ENCODE results near the gene LMTK2. TPM values are rescaled to one million over a fixed set of nuclear protein-coding genes. Genes with fewer than 3 reads are reported as not detected.
A peak's percentile ranks its signal among the peaks of the same experiment; 100 is the strongest.

Gene LMTK2
- total RNA-seq, 5 donors from 2014 or later (not counting 1 experiment from before 2014, with no cell fraction given) = 15.4 to 26.8 (median 23.4) TPM

- H3K36me3 ChIP-seq (ENCODE audit: control insufficient read depth in 2 of 2, extremely low read depth in 1 of 2, insufficient read depth in 1 of 2, low read length in 1 of 2) = peaks cover 0 to 2% of the 10 kb centered on the region in 2 donors
- ChIA-PET POLR2A (interaction anchor here in 1 of 2 donors (0.8 kb wide), 1 partner anchor 8 kb away, joined by 4 read pairs; no protein-coding TSS in a partner anchor), CTCF (interaction anchor here in 1 of 2 donors (1.0 to 1.7 kb wide), 4 partner anchors 8 to 25 kb away, joined by 3 to 5 read pairs (median 3); partner anchors contain the start of gene LMTK2)
- Mint-ChIP-seq H3K4me1 (peaks cover 57 to 74% (median 68%) of the 10 kb centered on the region in 3 donors), H3K27ac (no peak overlapping the region), H3K9me3 (no peaks in the 10 kb centered on the region), H3K27me3 (no peaks in the 10 kb centered on the region), H3K36me3 (peaks cover 11% of the 10 kb centered on the region), H3K4me3 (peak overlapping the region in 1 of 3 donors; percentile 50)
- WGBS (ENCODE audit: insufficient coverage) = no CpG with 5 or more reads among the region's 4 CpGs
- ATAC-seq (replicated peaks in 1 of 4) = no peak
- DNase-seq = no peak
- H3K27ac ChIP-seq (ENCODE audit: low read length) = no peak overlapping the region
- H3K4me3 ChIP-seq (ENCODE audit: control insufficient read depth in 1 of 2, extremely low read depth in 1 of 2, low read length in 1 of 2) = no peak overlapping the region
- H3K27me3 ChIP-seq (replicated peaks in 1 of 2; ENCODE audit: control insufficient read depth in 2 of 2, extremely low read depth in 1 of 2, insufficient read depth in 2 of 2, low read length in 1 of 2) = peaks cover 0 to 3% of the 10 kb centered on the region in 2 experiments
- no peaks in the 10 kb centered on the region for H3K9me3 ChIP-seq
- H3K4me1 ChIP-seq (ENCODE audit: control insufficient read depth in 1 of 2, extremely low read depth in 1 of 2, insufficient read depth in 2 of 2, low read length in 2 of 2) = peaks cover 25 to 26% of the 10 kb centered on the region in 2 experiments
These were observed 24.3 kb downstream of the LMTK2 start for GRCh38 chr7:98130959-98131358.

DNA sequence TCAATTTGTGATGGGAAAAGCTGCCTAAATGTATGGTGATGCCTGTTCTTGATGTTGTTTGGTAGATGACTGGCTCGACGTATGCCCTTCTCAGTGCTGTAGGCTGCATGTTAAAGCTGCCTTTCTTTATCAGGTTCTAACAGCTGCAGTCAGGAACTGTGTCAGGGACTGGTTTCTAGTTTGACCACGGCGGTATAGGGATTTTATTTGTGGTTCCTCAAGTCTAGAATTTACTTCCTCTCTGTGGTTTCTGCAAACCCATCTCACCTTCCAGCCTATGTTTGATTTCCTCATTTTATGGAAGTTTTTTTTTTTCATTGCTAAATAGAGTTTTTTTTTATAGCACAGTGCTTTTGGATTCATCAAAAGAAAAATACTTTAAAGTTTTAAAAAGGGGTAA lies 26.5 kb downstream of the LMTK2 start:
- CTCF ChIA-PET = interaction anchor here (0.6 to 2.4 kb wide), 5 partner anchors 22 to 747 kb away, joined by 3 to 12 read pairs (median 3); no protein-coding TSS in a partner anchor
- H3K4me1 ChIP-seq (ENCODE audit: control insufficient read depth in 1 of 2, extremely low read depth in 1 of 2, insufficient read depth in 2 of 2, low read length in 2 of 2) = peaks cover 25 to 26% of the 10 kb centered on the region in 2 experiments
- H3K4me1 Mint-ChIP-seq = peaks cover 58 to 65% (median 61%) of the 10 kb centered on the region in 3 donors
- no peaks in the 10 kb centered on the region for H3K27me3 Mint-ChIP-seq
- ATAC-seq (replicated peaks in 1 of 4) (peak; percentile 41 to 77 (median 56)), DNase-seq (peak in 16 of 35 experiments; percentile 2 to 56 (median 12))
- no peaks in the 10 kb centered on the region for H3K9me3 Mint-ChIP-seq
- peaks cover 0 to 3% of the 10 kb centered on the region in 2 experiments for H3K27me3 ChIP-seq (replicated peaks in 1 of 2; ENCODE audit: control insufficient read depth in 2 of 2, extremely low read depth in 1 of 2, insufficient read depth in 2 of 2, low read length in 1 of 2)
- POLR2A ChIA-PET = no interaction called here
- no peak overlapping the region for H3K4me3 ChIP-seq (ENCODE audit: control insufficient read depth in 1 of 2, extremely low read depth in 1 of 2, low read length in 1 of 2)
- peaks cover 5 to 14% of the 10 kb centered on the region in 2 donors for H3K36me3 ChIP-seq (ENCODE audit: control insufficient read depth in 2 of 2, extremely low read depth in 1 of 2, insufficient read depth in 1 of 2, low read length in 1 of 2)
- H3K27ac Mint-ChIP-seq = no peak overlapping the region
- no peaks in the 10 kb centered on the region for H3K9me3 ChIP-seq
- no peak overlapping the region for H3K27ac ChIP-seq (ENCODE audit: low read length)
- no CpG with 5 or more reads among the region's 4 CpGs for WGBS (ENCODE audit: insufficient coverage)
- H3K36me3 Mint-ChIP-seq = peaks cover 18% of the 10 kb centered on the region
- peak overlapping the region; percentile 17 to 50 (median 25) for H3K4me3 Mint-ChIP-seq

DNA sequence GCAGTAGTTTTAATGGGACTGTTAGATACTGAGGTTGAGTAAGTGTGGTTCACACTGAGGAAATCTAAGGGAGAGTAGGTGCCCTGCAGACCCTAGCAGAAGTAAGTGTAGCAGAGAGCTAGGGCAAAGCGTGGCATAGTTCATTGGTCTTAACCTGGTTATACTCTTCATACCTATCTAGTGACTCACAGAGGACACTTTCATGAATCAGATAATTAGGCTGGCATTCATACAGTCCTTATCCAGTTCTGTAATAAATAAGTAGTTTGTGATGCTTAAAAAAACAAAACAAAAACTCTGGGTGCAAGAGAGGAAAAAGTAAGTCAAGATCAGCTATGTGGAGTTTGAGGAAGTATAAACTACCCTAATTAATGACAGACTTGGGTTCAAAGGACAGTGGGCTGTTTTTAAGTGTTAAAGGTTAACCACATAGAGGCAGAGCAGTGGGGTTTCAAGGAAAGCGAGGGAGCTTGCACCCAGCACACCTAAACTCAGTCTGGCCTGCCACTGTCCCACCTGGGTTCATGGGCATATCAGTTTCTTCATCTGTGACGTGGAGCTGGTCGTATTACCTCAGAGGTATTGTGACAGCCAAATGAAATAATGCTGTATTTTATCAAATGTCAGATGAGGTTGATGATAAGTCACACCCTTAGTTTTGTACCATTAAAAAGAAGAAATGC lies 27.1 kb downstream of the LMTK2 start:
- ATAC-seq (replicated peaks in 1 of 4) = peak in 1 of 4 experiments; percentile 29
- no peak overlapping the region for H3K27ac Mint-ChIP-seq
- H3K4me1 ChIP-seq (ENCODE audit: control insufficient read depth in 1 of 2, extremely low read depth in 1 of 2, insufficient read depth in 2 of 2, low read length in 2 of 2) = peaks cover 25 to 26% of the 10 kb centered on the region in 2 experiments

DNA sequence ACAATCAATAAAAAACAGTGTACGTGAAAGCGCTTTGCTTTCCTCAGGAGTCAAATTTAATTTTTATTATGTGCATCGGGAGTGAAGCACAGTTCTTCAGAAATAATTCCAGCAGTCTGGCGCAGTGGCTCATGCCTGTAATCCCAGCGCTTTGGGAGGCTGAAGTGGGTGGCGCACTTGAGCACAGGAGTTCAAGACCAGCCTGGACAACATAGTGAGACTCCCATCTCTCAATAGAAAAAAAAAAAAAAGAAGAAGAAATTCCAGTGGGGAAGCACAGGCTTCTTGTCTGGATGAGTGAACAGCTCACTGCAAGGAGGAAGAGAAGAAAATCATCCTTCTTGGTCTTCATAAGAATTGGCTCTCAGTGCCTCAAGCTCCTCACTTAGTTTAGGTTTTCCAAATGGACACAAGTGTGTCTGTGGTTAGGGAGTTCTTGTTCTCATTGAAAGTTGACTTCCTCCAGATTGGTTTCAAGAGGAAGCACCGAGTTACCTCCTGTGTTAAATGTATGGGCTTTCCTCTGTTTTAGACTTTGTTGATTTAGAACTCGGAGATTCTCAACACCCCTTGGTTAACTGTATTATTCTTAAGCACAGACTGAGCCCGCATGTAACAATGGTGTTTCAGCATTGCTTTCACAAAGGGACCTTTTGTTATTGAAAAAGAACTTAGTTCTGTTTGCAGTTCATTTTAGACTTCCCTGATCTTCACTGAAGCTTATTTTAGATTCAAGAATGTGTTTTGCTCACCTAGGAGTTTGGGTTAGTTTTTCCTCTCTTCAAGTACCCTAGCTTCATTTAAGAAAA lies 28.0 kb downstream of the LMTK2 start:
- Histone ChIP-seq H3K9me3 (no peaks in the 10 kb centered on the region), H3K27ac (ENCODE audit: low read length) (no peak overlapping the region), H3K4me3 (ENCODE audit: control insufficient read depth in 1 of 2, extremely low read depth in 1 of 2, low read length in 1 of 2) (no peak overlapping the region), H3K4me1 (ENCODE audit: control insufficient read depth in 1 of 2, extremely low read depth in 1 of 2, insufficient read depth in 2 of 2, low read length in 2 of 2) (peaks cover 25 to 26% of the 10 kb centered on the region in 2 experiments), H3K27me3 (replicated peaks in 1 of 2; ENCODE audit: control insufficient read depth in 2 of 2, extremely low read depth in 1 of 2, insufficient read depth in 2 of 2, low read length in 1 of 2) (peaks cover 0 to 3% of the 10 kb centered on the region in 2 experiments), H3K36me3 (ENCODE audit: control insufficient read depth in 2 of 2, extremely low read depth in 1 of 2, insufficient read depth in 1 of 2, low read length in 1 of 2) (peaks cover 5 to 24% of the 10 kb centered on the region in 2 donors)
- no peaks in the 10 kb centered on the region for H3K9me3 Mint-ChIP-seq
- ChIA-PET POLR2A (no interaction called here), CTCF (interaction anchor here in 1 of 2 donors (0.9 to 1.1 kb wide), 2 partner anchors 28 to 34 kb away, joined by 3 read pairs; no protein-coding TSS in a partner anchor)
- peaks cover 52 to 60% (median 55%) of the 10 kb centered on the region in 3 donors for H3K4me1 Mint-ChIP-seq
- H3K4me3 Mint-ChIP-seq = no peak overlapping the region
- no peak overlapping the region for H3K27ac Mint-ChIP-seq
- ATAC-seq (replicated peaks in 1 of 4) (no peak), DNase-seq (no peak)
- peaks cover 27% of the 10 kb centered on the region for H3K36me3 Mint-ChIP-seq
- no peaks in the 10 kb centered on the region for H3K27me3 Mint-ChIP-seq
- WGBS (ENCODE audit: insufficient coverage) = 80% methylated on average over 3 of the region's 9 CpGs

More for the DNA sequence above, 27.1 kb downstream of the LMTK2 start:
- DNase-seq = no peak
- POLR2A ChIA-PET = no interaction called here
- H3K9me3 Mint-ChIP-seq = no peaks in the 10 kb centered on the region
- CTCF ChIA-PET = interaction anchor here (0.5 to 2.4 kb wide), 6 partner anchors 23 to 143 kb away, joined by 3 to 12 read pairs (median 4); no protein-coding TSS in a partner anchor
- no peak overlapping the region for H3K4me3 ChIP-seq (ENCODE audit: control insufficient read depth in 1 of 2, extremely low read depth in 1 of 2, low read length in 1 of 2)
- peaks cover 5 to 19% of the 10 kb centered on the region in 2 donors for H3K36me3 ChIP-seq (ENCODE audit: control insufficient read depth in 2 of 2, extremely low read depth in 1 of 2, insufficient read depth in 1 of 2, low read length in 1 of 2)
- 55% methylated on average over 3 of the region's 4 CpGs for WGBS (ENCODE audit: insufficient coverage)
- H3K4me3 Mint-ChIP-seq = peak overlapping the region in 1 of 3 donors; percentile 50
- H3K27ac ChIP-seq (ENCODE audit: low read length) = no peak overlapping the region
- H3K27me3 Mint-ChIP-seq = no peaks in the 10 kb centered on the region
- peaks cover 57 to 65% (median 58%) of the 10 kb centered on the region in 3 donors for H3K4me1 Mint-ChIP-seq
- H3K27me3 ChIP-seq (replicated peaks in 1 of 2; ENCODE audit: control insufficient read depth in 2 of 2, extremely low read depth in 1 of 2, insufficient read depth in 2 of 2, low read length in 1 of 2) = peaks cover 0 to 3% of the 10 kb centered on the region in 2 experiments
- peaks cover 20% of the 10 kb centered on the region for H3K36me3 Mint-ChIP-seq
- no peaks in the 10 kb centered on the region for H3K9me3 ChIP-seq

GRCh38 chr7:98135984-98136383 lies 29.3 kb downstream of the LMTK2 start:
- Histone ChIP-seq H3K9me3 (no peaks in the 10 kb centered on the region), H3K4me1 (ENCODE audit: control insufficient read depth in 1 of 2, extremely low read depth in 1 of 2, insufficient read depth in 2 of 2, low read length in 2 of 2) (peaks cover 22 to 25% of the 10 kb centered on the region in 2 experiments), H3K4me3 (ENCODE audit: control insufficient read depth in 1 of 2, extremely low read depth in 1 of 2, low read length in 1 of 2) (no peak overlapping the region), H3K27ac (ENCODE audit: low read length) (no peak overlapping the region), H3K27me3 (replicated peaks in 1 of 2; ENCODE audit: control insufficient read depth in 2 of 2, extremely low read depth in 1 of 2, insufficient read depth in 2 of 2, low read length in 1 of 2) (no peaks in the 10 kb centered on the region), H3K36me3 (ENCODE audit: control insufficient read depth in 2 of 2, extremely low read depth in 1 of 2, insufficient read depth in 1 of 2, low read length in 1 of 2) (peaks cover 5 to 24% of the 10 kb centered on the region in 2 donors)
- H3K27me3 Mint-ChIP-seq = no peaks in the 10 kb centered on the region
- no peaks in the 10 kb centered on the region for H3K9me3 Mint-ChIP-seq
- peaks cover 38 to 47% (median 43%) of the 10 kb centered on the region in 3 donors for H3K4me1 Mint-ChIP-seq
- WGBS (ENCODE audit: insufficient coverage) = 94% methylated on average over 2 of the region's 5 CpGs
- ATAC-seq (replicated peaks in 1 of 4) = no peak
- peaks cover 28% of the 10 kb centered on the region for H3K36me3 Mint-ChIP-seq
- CTCF ChIA-PET = interaction anchor here in 1 of 2 donors (1.0 kb wide), 1 partner anchor 30 kb away, joined by 4 read pairs; no protein-coding TSS in a partner anchor
- POLR2A ChIA-PET = no interaction called here
- no peak for DNase-seq
- no peak overlapping the region for H3K4me3 Mint-ChIP-seq
- H3K27ac Mint-ChIP-seq = no peak overlapping the region

DNA sequence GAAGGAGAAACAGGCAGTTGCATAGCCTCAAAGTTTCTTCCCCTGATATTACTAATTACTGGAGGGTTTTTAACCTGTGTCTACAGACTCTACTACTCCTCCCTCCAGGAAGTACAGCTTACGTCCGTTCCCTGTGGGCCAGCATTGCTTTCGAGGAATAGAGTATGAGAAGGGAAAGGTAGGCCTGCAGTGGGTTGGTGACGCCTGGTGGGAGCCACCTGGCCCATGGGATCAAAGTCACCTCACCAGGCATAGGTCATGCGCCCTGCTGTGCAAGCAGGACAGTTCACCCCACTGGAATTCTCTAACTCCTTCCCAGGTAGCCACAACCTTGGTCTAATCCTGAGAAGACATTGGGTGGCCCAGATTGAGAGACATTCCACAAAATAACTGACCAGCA lies 29.8 kb downstream of the LMTK2 start:
- WGBS (ENCODE audit: insufficient coverage) = no CpG with 5 or more reads among the region's 5 CpGs
- Mint-ChIP-seq H3K36me3 (peaks cover 32% of the 10 kb centered on the region), H3K27ac (no peak overlapping the region), H3K27me3 (no peaks in the 10 kb centered on the region), H3K9me3 (no peaks in the 10 kb centered on the region), H3K4me1 (peaks cover 34 to 42% (median 39%) of the 10 kb centered on the region in 3 donors), H3K4me3 (no peak overlapping the region)
- CTCF ChIA-PET = interaction anchor here in 1 of 2 donors (1.0 kb wide), 1 partner anchor 30 kb away, joined by 4 read pairs; no protein-coding TSS in a partner anchor
- POLR2A ChIA-PET = no interaction called here
- ATAC-seq (replicated peaks in 1 of 4) = no peak
- Histone ChIP-seq H3K4me3 (ENCODE audit: control insufficient read depth in 1 of 2, extremely low read depth in 1 of 2, low read length in 1 of 2) (no peak overlapping the region), H3K36me3 (ENCODE audit: control insufficient read depth in 2 of 2, extremely low read depth in 1 of 2, insufficient read depth in 1 of 2, low read length in 1 of 2) (peaks cover 5 to 26% of the 10 kb centered on the region in 2 donors), H3K27me3 (replicated peaks in 1 of 2; ENCODE audit: control insufficient read depth in 2 of 2, extremely low read depth in 1 of 2, insufficient read depth in 2 of 2, low read length in 1 of 2) (no peaks in the 10 kb centered on the region), H3K9me3 (no peaks in the 10 kb centered on the region), H3K27ac (ENCODE audit: low read length) (no peak overlapping the region), H3K4me1 (ENCODE audit: control insufficient read depth in 1 of 2, extremely low read depth in 1 of 2, insufficient read depth in 2 of 2, low read length in 2 of 2) (peaks cover 22 to 24% of the 10 kb centered on the region in 2 experiments)
- no peak for DNase-seq

Data from T-cell (primary cell).